GM12878 (cell line): ENCODE data around the gene CALHM2. TPM values are rescaled to one million over a fixed set of nuclear protein-coding genes. Genes with fewer than 3 reads are reported as not detected.

Experiments used
- ATAC-seq: fragments of 200-7000 bp; cut with Tn5 transposase; 3 replicates; pipeline ENCODE4 v1.9.1; 2020; ENCODE audit warnings: mild to moderate bottlenecking, moderate library complexity
- BruUV-seq: library from RNA; stranded (reverse); fragments of 400-500 nt; replicated peaks from 2 replicates; lab custom pipeline; 2021; lab: Mats Ljungman, UMichigan
- CTCF ChIA-PET: fragments of 300-600 bp; sonication (Branson Sonifier 250); formaldehyde crosslinking; extraction: SDS; loops from one replicate; lab custom pipeline; 2021; ENCODE audit warnings: inconsistent platforms; lab: Yijun Ruan, JAX
- POLR2A ChIA-PET: fragments of 350-600 bp; formaldehyde crosslinking; extraction: SDS; loops from one replicate; lab custom pipeline; 2021; ENCODE audit warnings: inconsistent platforms; lab: Charles Lee
- RAD21 ChIA-PET: fragments of 300-600 bp; sonication (Branson Sonifier 250); formaldehyde crosslinking; loops from one replicate; lab custom pipeline; 2023; ENCODE audit warnings: antibody characterized with exemption; ENCODE audit not compliant: unreplicated experiment; lab: Charles Lee
- SMC1A ChIA-PET: fragments of 300-600 bp; sonication (Branson Sonifier 250); formaldehyde crosslinking; loops from one replicate; lab custom pipeline; 2023; ENCODE audit not compliant: unreplicated experiment, uncharacterized antibody; lab: Charles Lee
- DNase-seq: peaks from one replicate; pipeline ENCODE4 v3.0.0-alpha.2; 2011; ENCODE audit warnings: low read depth, low spot score
- FAIRE-seq: peaks from 3 replicates; lab custom pipeline; 2011; peaks lifted over from hg19 to GRCh38; lab: Jason Lieb, UNC
- H2AFZ ChIP-seq: 2 replicates; pipeline ENCODE4 v1.6.0; 2011; ENCODE audit warnings: low read depth, low read length, control low read depth; ENCODE audit not compliant: control insufficient read depth
- H3K27ac ChIP-seq: 2 replicates; pipeline ENCODE4 v1.5.1; 2011; ENCODE audit warnings: control low read depth; ENCODE audit not compliant: control insufficient read depth, insufficient read depth
- H3K27me3 ChIP-seq, 2 experiments: replicated peaks in 1 of 2; 2 replicates each; pipeline versions ENCODE4 v1.6.0 to v1.6.1; 2011; ENCODE audit warnings: low read length in 1 of 2; ENCODE audit not compliant: control insufficient read depth in 2 of 2, insufficient read depth in 2 of 2
- H3K36me3 ChIP-seq, 2 experiments: 2 replicates each; pipeline ENCODE4 v1.5.1; 2011; ENCODE audit warnings: low read length in 1 of 2; ENCODE audit not compliant: control insufficient read depth in 2 of 2, insufficient read depth in 2 of 2
- H3K4me1 ChIP-seq: 2 replicates; pipeline ENCODE4 v1.6.1; 2011; ENCODE audit warnings: mild to moderate bottlenecking, low read length, moderate library complexity, mixed read lengths; ENCODE audit not compliant: control insufficient read depth, insufficient read depth
- H3K4me2 ChIP-seq: 2 replicates; pipeline ENCODE4 v1.6.0; 2011; ENCODE audit warnings: control low read depth; ENCODE audit not compliant: control insufficient read depth, insufficient read depth
- H3K4me3 ChIP-seq: fragments of 200-600 bp; sonication (generic); 2 replicates; pipeline ENCODE4 v1.5.1; 2016
- H3K79me2 ChIP-seq: 2 replicates; pipeline ENCODE4 v1.6.0; 2011; ENCODE audit warnings: low read length; ENCODE audit not compliant: control insufficient read depth, insufficient read depth
- H3K9ac ChIP-seq: 2 replicates; pipeline ENCODE4 v1.8.0; 2011; ENCODE audit warnings: low read length, control low read depth, mixed read lengths; ENCODE audit not compliant: control insufficient read depth, insufficient read depth
- H3K9me3 ChIP-seq: replicated peaks from 3 replicates; pipeline ENCODE4 v1.5.1; 2011; ENCODE audit warnings: mild to moderate bottlenecking, low read length; ENCODE audit not compliant: control insufficient read depth, insufficient read depth
- H4K20me1 ChIP-seq: 2 replicates; pipeline ENCODE4 v1.6.0; 2011; ENCODE audit not compliant: control insufficient read depth, insufficient read depth
- NKRF ChIP-seq: fragments of 450-650 bp; conservative IDR thresholded peaks from 2 replicates; pipeline ENCODE4 v1.6.1; 2017; ENCODE audit warnings: mild to moderate bottlenecking, moderate library complexity
- SRF ChIP-seq, 2 experiments: IDR thresholded peaks; 2 replicates each; pipeline ENCODE4 v1.6.1; 2011; ENCODE audit warnings: low read depth in 2 of 2, low read length in 2 of 2, mild to moderate bottlenecking in 1 of 2, moderate library complexity in 1 of 2
- ZBED1 ChIP-seq: IDR thresholded peaks from 2 replicates; pipeline ENCODE4 v1.6.1; 2016; ENCODE audit warnings: borderline replicate concordance
- WGBS: methylation state at CpG from one replicate; pipeline ENCODE4 v1.1.6; 2016; ENCODE audit warnings: low lambda C conversion rate; ENCODE audit not compliant: insufficient replicate concordance, insufficient coverage; ENCODE audit errors: missing lambda C conversion rate; 5-methylcytosine and 5-hydroxymethylcytosine counted together
- in situ Hi-C: fragments of 300-500 bp; cut with MboI; formaldehyde crosslinking; loops from 9 replicates; pipeline ENCODE4 v1.14.3; 2018; ENCODE audit warnings: mixed read lengths
- intact Hi-C: fragments of 100-400 bp; cut with micrococcal nuclease; formaldehyde crosslinking; loops from one replicate; pipeline ENCODE4 v1.14.2; 2022; ENCODE audit not compliant: unreplicated experiment
- polyA plus RNA-seq, 11 experiments: library from polyadenylated mRNA; depleted of rRNA in 4 of 11; unstranded in 6 of 11; stranded (reverse) in 5 of 11; fragments of >200 nt; fragmentation: Nextera tagmentation in 4 of 11; fragmentation: Illumina TruSeq in 1 of 11; extraction: Ambion mirVana in 4 of 11; extraction: Trizol in 1 of 11; gene quantifications; 1 replicate in 1 of 11; 2 replicates in 10 of 11; pipeline versions ENCODE4 v1.2.1 to v1.2.3, GENCODE V29; 2011 to 2016; ENCODE audit warnings: inconsistent platforms in 2 of 11, missing spikeins in 2 of 11, low read depth in 1 of 11
- total RNA-seq, 4 experiments: library from RNA; depleted of rRNA in 3 of 4; stranded (reverse); fragments of >200 nt in 3 of 4; fragmentation: Illumina TruSeq in 1 of 4; extraction: Trizol in 1 of 4; gene quantifications; 2 replicates each; pipeline versions ENCODE4 v1.2.1 to v1.2.3, GENCODE V29; 2013 to 2021
- TF ChIP-seq, protein P1 (sequence below): fragments of 150-350 bp; IDR thresholded peaks from 2 replicates; pipeline ENCODE4 v1.6.1; 2016; ENCODE audit warnings: low read depth, low read length

CALHM2 gene
- total and polyA plus RNA-seq, 10 of the 15 experiments (the other 5 are each of a cell fraction or from before 2014, with no cell fraction given), result 0.60 to 23.7 (median 9.3) TPM

- Histone ChIP-seq H3K9me3 (no peaks in the 10 kb centered on the region), H3K36me3 (peaks cover 0 to 3% of the 10 kb centered on the region in 2 experiments; a peak in 1 of 4 replicates), H3K4me2 (no peak overlapping the region), H4K20me1 (no peaks in the 10 kb centered on the region), H3K27me3 (no peaks in the 10 kb centered on the region), H3K27ac (no peak overlapping the region), H3K4me3 (no peak overlapping the region), H3K79me2 (peaks cover 18% of the 10 kb centered on the region), H2AFZ (no peak overlapping the region), H3K9ac (no peak overlapping the region), H3K4me1 (peaks cover 28% of the 10 kb centered on the region)
- ATAC-seq, result no peak
- POLR2A ChIA-PET, result interaction anchor here (9.5 kb wide), 1 partner anchor 14 kb away, joined by 144 read pairs; no protein-coding TSS in a partner anchor
- DNase-seq, result no peak
- SMC1A ChIA-PET, result interaction anchor here (2.8 to 9.6 kb wide), 2 partner anchors 10 to 19 kb away, joined by 9 to 124 read pairs; no protein-coding TSS in a partner anchor
- CTCF ChIA-PET, result interaction anchor here (0.6 to 17.8 kb wide), 3 partner anchors 17 to 36 kb away, joined by 3 to 163 read pairs (median 4); partner anchors contain the start of gene CALHM3
- WGBS, result 93% methylated on average over 25 of the region's 25 CpGs
- intact Hi-C loops, result no loop called here
- TF ChIP-seq SRF (IDR thresholded peaks at IDR 0.05; ENCODE audit: low read depth in 2 of 2, low read length in 2 of 2) (no peak), ZBED1 (no peak), NKRF (no peak)
- TF ChIP-seq, protein P1, sequence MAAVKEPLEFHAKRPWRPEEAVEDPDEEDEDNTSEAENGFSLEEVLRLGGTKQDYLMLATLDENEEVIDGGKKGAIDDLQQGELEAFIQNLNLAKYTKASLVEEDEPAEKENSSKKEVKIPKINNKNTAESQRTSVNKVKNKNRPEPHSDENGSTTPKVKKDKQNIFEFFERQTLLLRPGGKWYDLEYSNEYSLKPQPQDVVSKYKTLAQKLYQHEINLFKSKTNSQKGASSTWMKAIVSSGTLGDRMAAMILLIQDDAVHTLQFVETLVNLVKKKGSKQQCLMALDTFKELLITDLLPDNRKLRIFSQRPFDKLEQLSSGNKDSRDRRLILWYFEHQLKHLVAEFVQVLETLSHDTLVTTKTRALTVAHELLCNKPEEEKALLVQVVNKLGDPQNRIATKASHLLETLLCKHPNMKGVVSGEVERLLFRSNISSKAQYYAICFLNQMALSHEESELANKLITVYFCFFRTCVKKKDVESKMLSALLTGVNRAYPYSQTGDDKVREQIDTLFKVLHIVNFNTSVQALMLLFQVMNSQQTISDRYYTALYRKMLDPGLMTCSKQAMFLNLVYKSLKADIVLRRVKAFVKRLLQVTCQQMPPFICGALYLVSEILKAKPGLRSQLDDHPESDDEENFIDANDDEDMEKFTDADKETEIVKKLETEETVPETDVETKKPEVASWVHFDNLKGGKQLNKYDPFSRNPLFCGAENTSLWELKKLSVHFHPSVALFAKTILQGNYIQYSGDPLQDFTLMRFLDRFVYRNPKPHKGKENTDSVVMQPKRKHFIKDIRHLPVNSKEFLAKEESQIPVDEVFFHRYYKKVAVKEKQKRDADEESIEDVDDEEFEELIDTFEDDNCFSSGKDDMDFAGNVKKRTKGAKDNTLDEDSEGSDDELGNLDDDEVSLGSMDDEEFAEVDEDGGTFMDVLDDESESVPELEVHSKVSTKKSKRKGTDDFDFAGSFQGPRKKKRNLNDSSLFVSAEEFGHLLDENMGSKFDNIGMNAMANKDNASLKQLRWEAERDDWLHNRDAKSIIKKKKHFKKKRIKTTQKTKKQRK, result no peak
- RAD21 ChIA-PET, result interaction anchor here (1.4 kb wide), 1 partner anchor 17 kb away, joined by 4 read pairs; no protein-coding TSS in a partner anchor
- FAIRE-seq, result no peak
- BruUV-seq, result no TSS peak
- in situ Hi-C loops, result no loop called here
These were observed 3.1 kb upstream of the CALHM2 start for GRCh38 chr10:103455235-103455634.
